NCI-H82 (cell line): ENCODE data around the gene PSMA7.

Experiments used
- DNase-seq: peaks from one replicate; lab custom pipeline; 2025; lab: John Stamatoyannopoulos, UW

Gene PSMA7

GRCh38 chr20:62171245-62171644 is 28.1 kb upstream of the PSMA7 start:
- no peak for DNase-seq

GRCh38 chr20:62170536-62170935 is 27.3 kb upstream of the PSMA7 start:
- no peak for DNase-seq

- DNase-seq: no peak
Observed at GRCh38 chr20:62168890-62169435, 25.8 kb upstream of the PSMA7 start.

GRCh38 chr20:62168061-62168460 is 24.9 kb upstream of the PSMA7 start:
- DNase-seq: no peak

- DNase-seq: no peak
Observed at GRCh38 chr20:62167474-62167873, 24.3 kb upstream of the PSMA7 start.

GRCh38 chr20:62165762-62166399 is 22.7 kb upstream of the PSMA7 start:
- DNase-seq: peak; percentile 15

GRCh38 chr20:62164879-62165761 is 21.9 kb upstream of the PSMA7 start:
- no peak for DNase-seq

- DNase-seq: no peak
Observed at GRCh38 chr20:62163986-62164762, 21.0 kb upstream of the PSMA7 start.

- no peak for DNase-seq
Observed at GRCh38 chr20:62163485-62163865, 20.3 kb upstream of the PSMA7 start.

- no peak for DNase-seq
Observed at GRCh38 chr20:62162765-62163484, 19.7 kb upstream of the PSMA7 start.

GRCh38 chr20:62161347-62161746 is 18.2 kb upstream of the PSMA7 start:
- no peak for DNase-seq

- no peak for DNase-seq
Observed at GRCh38 chr20:62160876-62161275, 17.7 kb upstream of the PSMA7 start.

- no peak for DNase-seq
Observed at GRCh38 chr20:62160253-62160652, 17.1 kb upstream of the PSMA7 start.

- DNase-seq: no peak
Observed at GRCh38 chr20:62159839-62160238, 16.6 kb upstream of the PSMA7 start.

GRCh38 chr20:62159052-62159451 is 15.9 kb upstream of the PSMA7 start:
- no peak for DNase-seq

GRCh38 chr20:62158541-62158940 is 15.3 kb upstream of the PSMA7 start:
- no peak for DNase-seq

- DNase-seq: no peak
Observed at GRCh38 chr20:62158088-62158400, 14.8 kb upstream of the PSMA7 start.

GRCh38 chr20:62157387-62158087 is 14.3 kb upstream of the PSMA7 start:
- no peak for DNase-seq

GRCh38 chr20:62156592-62157386 is 13.6 kb upstream of the PSMA7 start:
- DNase-seq: peak; percentile 84

GRCh38 chr20:62156254-62156556 is 13.0 kb upstream of the PSMA7 start:
- DNase-seq: no peak
